ENCODE measurements around the gene DNM1.
A peak's percentile ranks its signal among the peaks of the same experiment; 100 is the strongest.
"Not testable (repeated sequence)": the region's sequence is repeated elsewhere in the genome, so short reads cannot be mapped to it uniquely, and the experiment has no call there.

The DNM1 gene

GRCh38 chr9:128166169-128166568 lies 37.0 kb upstream of the DNM1 start:
- Histone ChIP-seq H3K27me3 (ENCODE audit: low read depth) (no peaks in the 10 kb centered on the region), H3K9me3 (no peaks in the 10 kb centered on the region), H3K4me1 (peaks cover 2% of the 10 kb centered on the region; the same call in 1 of the 2 replicates), H3K4me3 (no peak overlapping the region), H3K36me3 (replicated peaks) (peaks cover 62% of the 10 kb centered on the region)
- DNase-seq (ENCODE audit: low spot score in 2 of 2): no peak
- in situ Hi-C loops (cut with MboI; ENCODE audit: low sequenced_read_pairs): no loop called here

GRCh38 chr9:128167209-128167608 lies 36.0 kb upstream of the DNM1 start:
- Histone ChIP-seq H3K4me3 (no peak overlapping the region), H3K36me3 (replicated peaks) (peaks cover 62% of the 10 kb centered on the region), H3K9me3 (no peaks in the 10 kb centered on the region), H3K4me1 (no peaks in the 10 kb centered on the region), H3K27me3 (ENCODE audit: low read depth) (no peaks in the 10 kb centered on the region)
- DNase-seq (ENCODE audit: low spot score in 2 of 2): no peak
- in situ Hi-C loops (cut with MboI; ENCODE audit: low sequenced_read_pairs): no loop called here

- DNase-seq (ENCODE audit: low spot score in 2 of 2): no peak
- no peak overlapping the region for H3K4me3 ChIP-seq
- H3K36me3 ChIP-seq (replicated peaks): peaks cover 52% of the 10 kb centered on the region
- H3K4me1 ChIP-seq: no peaks in the 10 kb centered on the region
- no peaks in the 10 kb centered on the region for H3K27me3 ChIP-seq (ENCODE audit: low read depth)
- in situ Hi-C loops (cut with MboI; ENCODE audit: low sequenced_read_pairs): no loop called here
- H3K9me3 ChIP-seq: no peaks in the 10 kb centered on the region
Observed at GRCh38 chr9:128168731-128169308, 34.4 kb upstream of the DNM1 start.

- in situ Hi-C loops (cut with MboI; ENCODE audit: low sequenced_read_pairs): no loop called here
- Histone ChIP-seq H3K36me3 (replicated peaks) (peaks cover 46% of the 10 kb centered on the region), H3K9me3 (no peaks in the 10 kb centered on the region), H3K4me3 (no peak overlapping the region), H3K27me3 (ENCODE audit: low read depth) (no peaks in the 10 kb centered on the region), H3K4me1 (no peaks in the 10 kb centered on the region)
- no peak for DNase-seq (ENCODE audit: low spot score in 2 of 2)
Observed at GRCh38 chr9:128169492-128169891, 33.7 kb upstream of the DNM1 start.

- no peaks in the 10 kb centered on the region for H3K27me3 ChIP-seq (ENCODE audit: low read depth)
- in situ Hi-C loops (cut with MboI; ENCODE audit: low sequenced_read_pairs): no loop called here
- H3K4me1 ChIP-seq: no peaks in the 10 kb centered on the region
- H3K9me3 ChIP-seq: no peaks in the 10 kb centered on the region
- H3K36me3 ChIP-seq (replicated peaks): peaks cover 46% of the 10 kb centered on the region
- DNase-seq (ENCODE audit: low spot score in 2 of 2): no peak
- H3K4me3 ChIP-seq: no peak overlapping the region
Observed at GRCh38 chr9:128169925-128170324, 33.3 kb upstream of the DNM1 start.

- no peak for DNase-seq (ENCODE audit: low spot score in 2 of 2)
- H3K9me3 ChIP-seq: no peaks in the 10 kb centered on the region
- peaks cover 54% of the 10 kb centered on the region for H3K36me3 ChIP-seq (replicated peaks)
Observed at GRCh38 chr9:128174062-128174461, 29.1 kb upstream of the DNM1 start.

GRCh38 chr9:128175102-128175563 lies 28.0 kb upstream of the DNM1 start:
- in situ Hi-C loops (cut with MboI; ENCODE audit: low sequenced_read_pairs): no loop called here
- no peak for DNase-seq (ENCODE audit: low spot score in 2 of 2)

More at GRCh38 chr9:128174062-128174461, 29.1 kb upstream of the DNM1 start:
- H3K27me3 ChIP-seq (ENCODE audit: low read depth): no peaks in the 10 kb centered on the region
- no peak overlapping the region for H3K4me3 ChIP-seq
- in situ Hi-C loops (cut with MboI; ENCODE audit: low sequenced_read_pairs): no loop called here
- no peaks in the 10 kb centered on the region for H3K4me1 ChIP-seq

GRCh38 chr9:128175726-128176125 lies 27.5 kb upstream of the DNM1 start:
- H3K36me3 ChIP-seq (replicated peaks): peaks cover 58% of the 10 kb centered on the region
- in situ Hi-C loops (cut with MboI; ENCODE audit: low sequenced_read_pairs): no loop called here

More at GRCh38 chr9:128175102-128175563, 28.0 kb upstream of the DNM1 start:
- no peaks in the 10 kb centered on the region for H3K27me3 ChIP-seq (ENCODE audit: low read depth)
- no peak overlapping the region for H3K4me3 ChIP-seq
- peaks cover 54% of the 10 kb centered on the region for H3K36me3 ChIP-seq (replicated peaks)
- H3K4me1 ChIP-seq: no peaks in the 10 kb centered on the region
- H3K9me3 ChIP-seq: no peaks in the 10 kb centered on the region

GRCh38 chr9:128178806-128179431 lies 24.3 kb upstream of the DNM1 start:
- in situ Hi-C loops (cut with MboI; ENCODE audit: low sequenced_read_pairs): no loop called here
- no peaks in the 10 kb centered on the region for H3K27me3 ChIP-seq (ENCODE audit: low read depth)
- DNase-seq (ENCODE audit: low spot score in 2 of 2): no peak
- no peak overlapping the region for H3K4me3 ChIP-seq
- peaks cover 72% of the 10 kb centered on the region for H3K36me3 ChIP-seq (replicated peaks)
- H3K4me1 ChIP-seq: no peaks in the 10 kb centered on the region
- no peaks in the 10 kb centered on the region for H3K9me3 ChIP-seq

More at GRCh38 chr9:128175726-128176125, 27.5 kb upstream of the DNM1 start:
- Histone ChIP-seq H3K4me1 (no peaks in the 10 kb centered on the region), H3K9me3 (no peaks in the 10 kb centered on the region), H3K27me3 (ENCODE audit: low read depth) (no peaks in the 10 kb centered on the region), H3K4me3 (no peak overlapping the region)
- DNase-seq (ENCODE audit: low spot score in 2 of 2): no peak

- in situ Hi-C loops (cut with MboI; ENCODE audit: low sequenced_read_pairs): no loop called here
- H3K36me3 ChIP-seq (replicated peaks): peaks cover 71% of the 10 kb centered on the region
Observed at GRCh38 chr9:128180001-128180400, 23.2 kb upstream of the DNM1 start.

GRCh38 chr9:128180447-128180846 lies 22.7 kb upstream of the DNM1 start:
- H3K36me3 ChIP-seq (replicated peaks): peaks cover 70% of the 10 kb centered on the region
- H3K9me3 ChIP-seq: no peaks in the 10 kb centered on the region
- no peaks in the 10 kb centered on the region for H3K27me3 ChIP-seq (ENCODE audit: low read depth)
- no peak overlapping the region for H3K4me3 ChIP-seq
- in situ Hi-C loops (cut with MboI; ENCODE audit: low sequenced_read_pairs): no loop called here
- no peaks in the 10 kb centered on the region for H3K4me1 ChIP-seq
- DNase-seq (ENCODE audit: low spot score in 2 of 2): no peak

More at GRCh38 chr9:128180001-128180400, 23.2 kb upstream of the DNM1 start:
- no peak for DNase-seq (ENCODE audit: low spot score in 2 of 2)
- Histone ChIP-seq H3K9me3 (no peaks in the 10 kb centered on the region), H3K27me3 (ENCODE audit: low read depth) (no peaks in the 10 kb centered on the region), H3K4me1 (no peaks in the 10 kb centered on the region), H3K4me3 (no peak overlapping the region)

GRCh38 chr9:128181480-128181879 lies 21.7 kb upstream of the DNM1 start:
- H3K4me1 ChIP-seq; H3K9me3 ChIP-seq; H3K27me3 ChIP-seq (ENCODE audit: low read depth); in situ Hi-C loops (cut with MboI; ENCODE audit: low sequenced_read_pairs); H3K4me3 ChIP-seq: not testable (repeated sequence)
- H3K36me3 ChIP-seq (replicated peaks): peaks cover 65% of the 10 kb centered on the region
- DNase-seq (ENCODE audit: low spot score in 2 of 2): peak in 1 of 2 experiments; percentile 41

GRCh38 chr9:128182893-128183588 lies 20.1 kb upstream of the DNM1 start:
- peaks cover 58% of the 10 kb centered on the region for H3K36me3 ChIP-seq (replicated peaks)

More at GRCh38 chr9:128182893-128183588, 20.1 kb upstream of the DNM1 start:
- in situ Hi-C loops (cut with MboI; ENCODE audit: low sequenced_read_pairs): no loop called here
- no peaks in the 10 kb centered on the region for H3K27me3 ChIP-seq (ENCODE audit: low read depth)
- no peak overlapping the region for H3K4me3 ChIP-seq
- H3K4me1 ChIP-seq: no peaks in the 10 kb centered on the region
- no peaks in the 10 kb centered on the region for H3K9me3 ChIP-seq
- DNase-seq (ENCODE audit: low spot score in 2 of 2): no peak

Data from HAP-1 (cell line).